ENCODE results near the gene FA2H. TPM values are rescaled to one million over a fixed set of nuclear protein-coding genes. Genes with fewer than 3 reads are reported as not detected.

FA2H gene
- total RNA-seq, 1 donor from 2014 or later = 2.5 TPM

DNA sequence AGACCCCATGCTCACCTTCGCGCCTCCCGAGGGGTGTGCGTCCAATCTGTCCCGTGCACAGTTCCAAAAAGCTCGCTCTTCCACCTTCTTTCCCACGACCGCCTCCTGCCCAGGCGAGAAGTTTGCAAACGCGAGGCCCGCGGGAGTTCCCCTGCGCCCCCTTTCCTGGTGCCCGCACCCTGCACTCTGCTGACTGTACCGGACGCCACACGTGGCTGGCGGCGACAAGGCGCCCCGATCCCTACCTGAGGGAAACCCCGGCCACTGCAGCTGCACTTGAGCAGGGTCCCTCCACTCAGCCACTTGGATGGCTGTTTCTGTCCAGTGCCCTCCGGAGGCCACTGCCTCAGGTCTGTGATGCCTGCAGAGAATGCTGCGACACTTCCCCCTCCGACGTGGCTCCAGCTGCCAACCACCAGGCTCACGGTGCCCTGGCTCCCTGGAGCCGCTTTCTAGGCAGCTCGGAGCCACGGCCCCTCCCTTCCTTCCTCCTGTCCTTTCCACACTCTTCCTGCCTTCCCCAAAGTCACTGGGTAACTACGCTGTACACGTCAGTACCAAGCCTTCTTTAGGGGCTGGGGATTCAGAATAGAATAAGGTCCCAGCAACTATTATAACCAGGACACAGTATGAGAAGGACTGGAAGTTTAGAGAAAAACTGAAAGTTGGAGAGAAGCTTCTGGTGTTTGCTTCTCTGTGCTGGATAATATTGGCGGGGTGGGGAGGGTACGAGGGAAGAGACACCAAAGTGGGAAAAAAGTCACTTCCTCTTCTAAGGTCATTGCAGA lies 74.0 kb downstream of the FA2H start, which contains the start of gene MLKL:
Gene MLKL (minus strand): TSS at position 425 of the 788 bp plus-strand sequence. CDS start 5,105 bp downstream, outside the sequence.
- DNase-seq (peak; percentile 81), ATAC-seq (peak; percentile 84 to 88)
- Histone ChIP-seq H3K4me1 (peaks cover 41% of the 10 kb centered on the region), H3K9me3 (no peaks in the 10 kb centered on the region), H3K36me3 (peaks cover under 1% of the 10 kb centered on the region), H3K27me3 (ENCODE audit: low read depth) (no peaks in the 10 kb centered on the region), H3K27ac (peak within 1 kb of the TSS; percentile 96), H3K4me3 (peak within 1 kb of the TSS; percentile 76)
- no peak for TF ChIP-seq CTCF (IDR thresholded peaks at IDR 0.05)
- intact Hi-C loops (cut with DNase I) = no loop called here

- Histone ChIP-seq H3K4me3 (peak overlapping the region; percentile 76), H3K9me3 (no peaks in the 10 kb centered on the region), H3K27ac (peak overlapping the region; percentile 96), H3K27me3 (ENCODE audit: low read depth) (no peaks in the 10 kb centered on the region), H3K4me1 (peaks cover 41% of the 10 kb centered on the region), H3K36me3 (peaks cover 6% of the 10 kb centered on the region)
- intact Hi-C loops (cut with DNase I) = no loop called here
- DNase-seq (peak; percentile 58), ATAC-seq (peak; percentile 37 to 60)
- no peak for TF ChIP-seq CTCF (IDR thresholded peaks at IDR 0.05)
These were observed 74.5 kb downstream of the FA2H start for GRCh38 chr16:74700116-74700437.

- DNase-seq = no peak
- intact Hi-C loops (cut with DNase I) = no loop called here
- peak overlapping the region; percentile 76 for H3K4me3 ChIP-seq
These were observed 75.0 kb downstream of the FA2H start for GRCh38 chr16:74699666-74700065.

GRCh38 chr16:74698222-74698621 lies 76.4 kb downstream of the FA2H start:
- peaks cover 19% of the 10 kb centered on the region for H3K36me3 ChIP-seq
- DNase-seq (no peak), ATAC-seq (no peak)
- H3K4me1 ChIP-seq = peaks cover 41% of the 10 kb centered on the region
- intact Hi-C loops (cut with DNase I) = no loop called here
- H3K9me3 ChIP-seq = no peaks in the 10 kb centered on the region
- no peak for TF ChIP-seq CTCF (IDR thresholded peaks at IDR 0.05)
- H3K4me3 ChIP-seq = peak overlapping the region; percentile 76
- H3K27me3 ChIP-seq (ENCODE audit: low read depth) = no peaks in the 10 kb centered on the region
- peak overlapping the region; percentile 33 for H3K27ac ChIP-seq

More at GRCh38 chr16:74699666-74700065, 75.0 kb downstream of the FA2H start:
- no peaks in the 10 kb centered on the region for H3K9me3 ChIP-seq
- H3K27me3 ChIP-seq (ENCODE audit: low read depth) = no peaks in the 10 kb centered on the region
- TF ChIP-seq CTCF (IDR thresholded peaks at IDR 0.05) = no peak
- H3K27ac ChIP-seq = peak overlapping the region; percentile 96
- H3K36me3 ChIP-seq = peaks cover 10% of the 10 kb centered on the region
- ATAC-seq = no peak
- peaks cover 41% of the 10 kb centered on the region for H3K4me1 ChIP-seq

- H3K4me3 ChIP-seq = peak overlapping the region; percentile 44
These were observed 78.9 kb downstream of the FA2H start for GRCh38 chr16:74695450-74696422.

More at GRCh38 chr16:74695450-74696422, 78.9 kb downstream of the FA2H start:
- peak; percentile 93 to 94 for ATAC-seq
- intact Hi-C loops (cut with DNase I) = no loop called here
- TF ChIP-seq CTCF (IDR thresholded peaks at IDR 0.05) = no peak
- Histone ChIP-seq H3K36me3 (peaks cover 41% of the 10 kb centered on the region), H3K27ac (no peak overlapping the region), H3K4me1 (peaks cover 30% of the 10 kb centered on the region), H3K27me3 (ENCODE audit: low read depth) (no peaks in the 10 kb centered on the region), H3K9me3 (no peaks in the 10 kb centered on the region)
- peak; percentile 83 for DNase-seq

All from lower lobe of right lung (tissue), 2 donors.